Central memory CD8-positive, alpha-beta T cell (primary cell): ENCODE measurements around the gene NRSN1.

Experiments used
- ATAC-seq: fragments of 150-1000 bp; cut with Tn5 transposase; replicated peaks from 2 replicates; pipeline ENCODE4 v1.10.0; 2022; ENCODE audit warnings: mild to moderate bottlenecking, moderate FRiP score, moderate number of reproducible peaks; ENCODE audit not compliant: poor library complexity, severe bottlenecking; ENCODE audit errors: extremely low read depth
- DNase-seq, 2 donors: peaks; one replicate each; pipeline ENCODE4 v3.0.0; 2021; ENCODE audit warnings: low spot score in 2 of 2
- H3K27ac Mint-ChIP-seq: one replicate; pipeline ENCODE4 v1.8.0; 2022; ENCODE audit warnings: low read depth, mild to moderate bottlenecking, moderate library complexity, mixed read lengths
- H3K27me3 Mint-ChIP-seq: one replicate; pipeline ENCODE4 v1.8.0; 2022; ENCODE audit warnings: mixed read lengths
- H3K36me3 Mint-ChIP-seq: one replicate; pipeline ENCODE4 v1.8.0; 2022; ENCODE audit warnings: mild to moderate bottlenecking, moderate library complexity, mixed read lengths; ENCODE audit not compliant: insufficient read depth
- H3K4me1 Mint-ChIP-seq: one replicate; pipeline ENCODE4 v1.8.0; 2022; ENCODE audit warnings: mixed read lengths
- H3K4me3 Mint-ChIP-seq: one replicate; pipeline ENCODE4 v1.8.0; 2022; ENCODE audit warnings: mild to moderate bottlenecking, moderate library complexity, mixed read lengths
- H3K9me3 Mint-ChIP-seq: one replicate; pipeline ENCODE4 v1.8.0; 2022; ENCODE audit warnings: mixed read lengths

The NRSN1 gene, protein sequence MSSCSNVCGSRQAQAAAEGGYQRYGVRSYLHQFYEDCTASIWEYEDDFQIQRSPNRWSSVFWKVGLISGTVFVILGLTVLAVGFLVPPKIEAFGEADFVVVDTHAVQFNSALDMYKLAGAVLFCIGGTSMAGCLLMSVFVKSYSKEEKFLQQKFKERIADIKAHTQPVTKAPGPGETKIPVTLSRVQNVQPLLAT

DNA sequence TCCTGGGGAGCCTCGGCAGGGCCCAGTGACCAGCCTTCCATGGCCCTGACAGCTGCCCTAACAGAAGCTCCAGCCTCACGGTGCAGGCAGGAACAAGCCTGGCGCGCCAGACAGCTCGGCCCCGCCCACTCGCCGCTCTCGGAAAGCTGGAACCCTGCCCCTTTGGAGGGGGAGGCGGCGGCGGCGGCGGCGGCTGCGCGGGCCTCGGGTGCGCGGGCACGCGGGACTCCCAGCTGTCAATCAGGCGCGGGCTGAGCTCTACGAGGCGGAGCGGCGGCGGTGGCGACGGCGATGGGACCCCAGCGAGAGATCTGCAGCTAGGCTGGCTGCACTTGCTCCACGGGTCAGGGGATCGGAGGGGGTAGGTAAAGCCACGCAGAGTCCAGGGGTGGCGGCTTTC, at the start of gene NRSN1:
TSS of gene NRSN1 (plus strand) at position 236 of the 400 bp plus-strand sequence. CDS start 8,113 bp downstream, outside the sequence.
- ATAC-seq, result no peak
- Mint-ChIP-seq H3K4me1 (no peaks in the 10 kb centered on the region), H3K27ac (no peak within 1 kb of the TSS), H3K9me3 (peaks cover 10% of the 10 kb centered on the region), H3K36me3 (no peaks in the 10 kb centered on the region), H3K4me3 (no peak within 1 kb of the TSS), H3K27me3 (peaks cover 34% of the 10 kb centered on the region)
- no peak for DNase-seq

DNA sequence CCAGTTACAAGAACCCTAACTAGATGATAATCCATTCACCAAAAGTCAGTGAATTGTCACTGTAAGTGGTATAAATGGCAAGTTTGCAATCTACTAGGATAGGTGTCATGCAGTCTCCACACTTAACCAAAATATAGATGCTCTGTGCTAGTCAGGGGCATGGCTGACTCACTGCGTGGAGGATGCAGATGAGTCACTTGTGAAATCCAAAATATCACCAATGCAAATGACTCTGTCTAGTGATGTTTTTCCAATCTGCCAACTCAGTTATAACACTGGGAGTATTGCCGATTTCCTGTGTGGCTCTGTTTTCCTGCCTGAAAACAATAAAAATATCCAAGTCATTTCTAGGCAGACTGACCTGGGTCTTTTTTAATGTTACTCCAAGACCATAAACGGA, 47.8 kb upstream of the NRSN1 start:
- H3K4me1 Mint-ChIP-seq, result no peaks in the 10 kb centered on the region
- ATAC-seq (no peak), DNase-seq (no peak)
- H3K9me3 Mint-ChIP-seq, result peaks cover 10% of the 10 kb centered on the region
- H3K4me3 Mint-ChIP-seq, result no peak overlapping the region
- H3K36me3 Mint-ChIP-seq, result no peaks in the 10 kb centered on the region
- peaks cover 10% of the 10 kb centered on the region for H3K27me3 Mint-ChIP-seq
- H3K27ac Mint-ChIP-seq, result no peak overlapping the region

DNA sequence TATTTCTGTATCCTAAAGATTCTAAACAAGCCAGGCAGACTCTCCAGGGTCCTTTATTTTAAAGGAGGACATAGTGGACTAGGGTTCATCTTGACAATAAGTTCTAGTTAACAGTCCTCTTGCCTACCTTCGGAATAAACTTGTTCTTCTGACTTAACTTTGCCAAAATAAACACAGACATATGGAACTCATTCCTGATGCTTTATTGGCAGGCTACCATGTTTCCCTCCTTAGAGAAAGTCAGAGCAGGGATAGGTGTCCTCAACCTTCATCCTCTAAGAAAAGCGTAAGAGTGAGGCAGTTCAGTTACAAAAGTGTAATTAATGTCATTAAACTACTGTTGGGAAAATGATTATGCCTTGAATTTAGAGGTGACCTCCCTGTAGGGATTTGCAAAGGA, 46.9 kb upstream of the NRSN1 start:
- ATAC-seq, result no peak
- no peak for DNase-seq
- Mint-ChIP-seq H3K9me3 (peaks cover 9% of the 10 kb centered on the region), H3K36me3 (no peaks in the 10 kb centered on the region), H3K4me3 (no peak overlapping the region), H3K27ac (no peak overlapping the region), H3K27me3 (peaks cover 10% of the 10 kb centered on the region), H3K4me1 (no peaks in the 10 kb centered on the region)

DNA sequence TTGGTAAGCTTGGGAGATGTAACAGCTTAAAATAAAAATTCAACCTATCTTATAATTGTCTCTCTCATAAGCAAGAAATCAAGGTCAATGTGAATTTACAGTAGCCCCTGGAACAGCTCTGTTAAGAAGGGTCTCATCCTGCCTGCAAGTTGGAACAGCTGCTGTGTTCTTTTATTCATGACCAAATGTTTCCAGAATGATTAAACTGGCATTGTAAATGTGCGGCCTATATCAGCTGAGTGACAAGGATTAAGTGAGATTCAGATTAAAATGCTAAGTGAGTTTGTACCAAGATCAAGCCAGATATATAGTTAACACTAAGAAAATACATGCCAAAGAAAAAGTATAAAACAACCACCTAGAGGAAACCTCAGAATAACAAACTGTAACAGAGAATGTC, 45.3 kb upstream of the NRSN1 start:
- peaks cover 4% of the 10 kb centered on the region for H3K9me3 Mint-ChIP-seq
- DNase-seq (no peak), ATAC-seq (no peak)
- H3K4me1 Mint-ChIP-seq, result no peaks in the 10 kb centered on the region
- peaks cover 10% of the 10 kb centered on the region for H3K27me3 Mint-ChIP-seq
- H3K27ac Mint-ChIP-seq, result no peak overlapping the region
- no peak overlapping the region for H3K4me3 Mint-ChIP-seq
- H3K36me3 Mint-ChIP-seq, result no peaks in the 10 kb centered on the region

DNA sequence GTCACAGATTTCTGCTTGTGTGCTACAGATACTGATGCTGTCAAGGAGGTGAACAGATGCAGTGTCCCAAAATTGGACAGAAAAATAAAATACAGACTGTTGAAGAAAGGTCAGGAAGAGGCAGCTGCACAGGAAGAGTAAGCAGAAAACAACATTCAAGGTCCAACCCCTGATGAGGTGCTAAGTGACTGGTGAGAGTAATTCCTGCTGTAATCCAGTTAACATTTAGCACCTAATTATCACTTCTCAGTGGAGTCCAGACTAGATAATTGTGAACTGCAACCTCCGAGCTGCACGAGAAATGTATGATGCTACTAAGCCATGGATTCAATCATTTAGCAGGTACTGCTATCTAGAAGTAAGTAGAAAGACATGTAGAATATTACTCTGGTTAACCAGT, 36.3 kb upstream of the NRSN1 start:
- no peaks in the 10 kb centered on the region for H3K4me1 Mint-ChIP-seq

DNA sequence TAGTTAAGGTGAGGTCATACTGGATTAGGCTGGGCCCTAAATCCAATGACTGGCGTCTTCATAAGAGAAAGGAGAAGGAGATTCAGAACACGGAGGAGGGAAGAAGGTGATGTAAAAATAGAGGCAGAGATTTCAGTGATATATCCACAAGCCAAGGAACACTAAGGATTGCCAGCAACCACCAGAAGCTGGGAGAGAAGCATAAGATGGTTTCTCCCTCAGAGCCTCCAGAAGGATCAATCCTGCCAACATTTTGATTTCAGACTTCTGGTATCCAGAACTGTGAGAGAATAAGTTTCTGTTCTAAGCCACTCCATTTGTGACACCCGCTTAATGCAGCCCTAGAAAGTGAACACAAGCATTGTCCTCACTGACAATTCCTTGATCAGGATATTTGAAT, 33.6 kb upstream of the NRSN1 start:
- Mint-ChIP-seq H3K4me1 (no peaks in the 10 kb centered on the region), H3K9me3 (peaks cover 6% of the 10 kb centered on the region)

More for the DNA sequence above, 36.3 kb upstream of the NRSN1 start:
- ATAC-seq (no peak), DNase-seq (no peak)
- H3K36me3 Mint-ChIP-seq, result no peaks in the 10 kb centered on the region
- H3K4me3 Mint-ChIP-seq, result no peak overlapping the region
- no peak overlapping the region for H3K27ac Mint-ChIP-seq
- no peaks in the 10 kb centered on the region for H3K27me3 Mint-ChIP-seq
- H3K9me3 Mint-ChIP-seq, result peaks cover 6% of the 10 kb centered on the region

DNA sequence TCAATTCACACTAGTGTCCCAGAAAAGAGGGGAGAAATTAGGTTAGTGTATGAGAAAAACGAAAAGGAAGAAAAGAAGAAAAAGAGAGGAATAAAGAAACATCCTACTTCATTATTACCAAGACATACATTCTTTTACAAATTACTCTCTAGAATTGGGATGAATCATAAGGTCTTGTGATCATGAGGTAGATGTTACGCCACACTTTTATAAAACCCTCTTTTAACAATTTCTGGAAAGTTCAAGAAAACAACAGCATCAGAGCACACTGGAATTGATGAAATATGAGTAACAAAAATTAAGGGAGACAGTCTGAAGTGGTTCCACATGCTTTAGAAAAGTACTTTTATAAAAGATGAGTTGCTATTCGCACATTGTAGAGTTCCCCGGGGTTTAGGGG, 32.6 kb upstream of the NRSN1 start:
- ATAC-seq (no peak), DNase-seq (no peak)
- Mint-ChIP-seq H3K27me3 (no peaks in the 10 kb centered on the region), H3K27ac (no peak overlapping the region), H3K4me1 (no peaks in the 10 kb centered on the region), H3K4me3 (no peak overlapping the region), H3K36me3 (no peaks in the 10 kb centered on the region), H3K9me3 (peaks cover 6% of the 10 kb centered on the region)

More for the DNA sequence above, 33.6 kb upstream of the NRSN1 start:
- no peaks in the 10 kb centered on the region for H3K27me3 Mint-ChIP-seq
- DNase-seq (no peak), ATAC-seq (no peak)
- H3K27ac Mint-ChIP-seq, result no peak overlapping the region
- H3K4me3 Mint-ChIP-seq, result no peak overlapping the region
- no peaks in the 10 kb centered on the region for H3K36me3 Mint-ChIP-seq

DNA sequence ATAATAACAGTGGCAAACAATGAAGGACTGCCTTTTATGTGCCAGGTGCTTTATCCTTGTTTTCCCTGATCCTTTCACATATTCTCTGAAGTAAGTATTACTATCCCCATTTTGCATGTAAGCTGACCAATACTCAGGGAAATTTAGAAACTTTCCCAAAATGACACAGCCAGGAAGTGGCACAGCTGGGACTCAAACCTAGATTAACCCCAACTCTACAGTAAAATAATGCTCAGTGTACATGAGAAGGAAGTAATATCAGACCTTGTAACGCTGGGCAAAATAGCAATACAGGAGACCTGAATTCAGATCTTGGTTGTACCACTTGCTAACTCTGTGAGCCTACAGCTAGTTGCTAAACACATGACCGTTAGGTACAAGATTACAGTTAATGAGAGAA, 26.8 kb upstream of the NRSN1 start:
- H3K36me3 Mint-ChIP-seq, result no peaks in the 10 kb centered on the region
- no peak for ATAC-seq
- H3K4me1 Mint-ChIP-seq, result no peaks in the 10 kb centered on the region
- no peaks in the 10 kb centered on the region for H3K27me3 Mint-ChIP-seq
- no peak overlapping the region for H3K27ac Mint-ChIP-seq
- H3K4me3 Mint-ChIP-seq, result no peak overlapping the region
- H3K9me3 Mint-ChIP-seq, result no peaks in the 10 kb centered on the region
- DNase-seq, result no peak

DNA sequence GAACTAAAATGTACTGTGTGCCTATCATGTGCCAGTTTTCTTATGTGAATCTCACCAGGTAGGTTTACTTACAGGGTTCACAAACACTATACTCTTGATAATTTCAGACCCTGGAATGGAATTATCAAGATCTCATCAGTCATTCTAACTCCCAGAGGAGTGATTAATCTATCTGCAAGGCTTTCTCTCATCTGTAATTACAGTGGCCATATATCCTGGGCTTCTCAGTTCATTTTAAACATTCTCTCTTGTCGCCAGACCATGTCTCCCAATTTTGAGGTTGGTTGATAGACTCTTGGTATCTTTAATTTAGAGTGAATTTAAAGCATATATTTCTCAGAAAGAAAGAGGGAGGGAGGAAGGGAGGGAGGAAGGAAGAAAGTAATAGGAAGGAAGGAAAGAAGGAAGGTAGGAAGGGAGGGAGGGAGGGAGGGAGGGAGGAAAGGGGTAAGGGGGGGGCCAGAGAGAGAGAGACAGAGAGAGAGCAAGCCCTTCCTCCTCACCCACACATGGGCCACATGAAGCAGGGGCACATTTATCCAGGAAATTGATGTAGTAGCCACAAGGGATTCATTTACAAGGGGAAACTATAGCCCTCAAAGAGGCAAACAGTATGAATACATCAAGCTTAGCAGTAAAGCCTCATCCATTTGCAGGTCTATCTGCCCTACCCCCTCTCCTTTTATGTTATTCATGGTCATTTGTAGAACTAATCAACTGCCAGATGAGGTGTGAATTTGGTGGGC, 25.8 kb upstream of the NRSN1 start:
- Mint-ChIP-seq H3K27ac (no peak overlapping the region), H3K9me3 (no peaks in the 10 kb centered on the region), H3K36me3 (no peaks in the 10 kb centered on the region), H3K4me1 (no peaks in the 10 kb centered on the region), H3K27me3 (no peaks in the 10 kb centered on the region), H3K4me3 (no peak overlapping the region)
- DNase-seq (no peak), ATAC-seq (no peak)

DNA sequence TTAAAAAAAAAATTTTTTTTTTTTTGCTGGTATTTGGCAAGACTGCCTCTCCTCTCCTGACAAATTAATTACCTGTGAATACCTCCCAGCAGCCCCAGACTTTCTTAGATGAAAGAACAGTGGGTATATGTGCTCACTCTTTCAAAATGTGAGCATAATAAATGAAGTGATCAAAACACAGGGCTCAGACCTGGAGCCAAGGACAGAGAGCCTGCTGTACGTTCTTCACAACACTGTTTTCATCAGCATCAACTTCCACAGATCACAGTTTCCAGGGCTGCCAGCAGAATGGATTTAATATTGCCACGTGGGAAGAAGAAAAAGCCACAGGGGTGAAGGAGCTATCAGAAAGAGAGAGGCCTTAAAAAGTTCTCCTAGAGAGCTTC, 25.3 kb upstream of the NRSN1 start:
- no peak overlapping the region for H3K4me3 Mint-ChIP-seq
- DNase-seq (no peak), ATAC-seq (no peak)
- H3K36me3 Mint-ChIP-seq, result no peaks in the 10 kb centered on the region
- H3K27ac Mint-ChIP-seq, result no peak overlapping the region
- no peaks in the 10 kb centered on the region for H3K27me3 Mint-ChIP-seq
- no peaks in the 10 kb centered on the region for H3K9me3 Mint-ChIP-seq
- H3K4me1 Mint-ChIP-seq, result no peaks in the 10 kb centered on the region

DNA sequence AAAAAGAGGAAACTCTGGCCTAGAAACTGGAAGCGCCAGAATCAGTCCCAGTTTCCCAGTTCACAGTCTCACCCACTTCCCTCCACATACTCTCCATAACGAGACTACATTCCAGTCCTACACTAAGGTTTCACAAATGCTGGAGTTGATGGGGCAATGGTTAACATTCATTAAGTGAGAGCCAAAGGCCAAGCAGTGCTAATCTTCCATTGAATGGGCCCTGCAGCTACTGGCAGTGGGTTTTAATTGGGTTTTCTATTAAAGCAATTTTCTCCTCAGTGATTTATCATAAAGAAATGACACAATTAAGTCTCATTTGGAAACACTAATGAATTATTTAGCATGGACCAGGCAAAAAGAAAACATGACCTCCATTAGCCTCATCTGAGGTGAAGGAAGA, 20.8 kb upstream of the NRSN1 start:
- Mint-ChIP-seq H3K36me3 (peaks cover 2% of the 10 kb centered on the region), H3K9me3 (peaks cover 14% of the 10 kb centered on the region), H3K4me1 (no peaks in the 10 kb centered on the region), H3K27ac (no peak overlapping the region), H3K4me3 (no peak overlapping the region), H3K27me3 (peaks cover 15% of the 10 kb centered on the region)
- DNase-seq (no peak), ATAC-seq (no peak)

DNA sequence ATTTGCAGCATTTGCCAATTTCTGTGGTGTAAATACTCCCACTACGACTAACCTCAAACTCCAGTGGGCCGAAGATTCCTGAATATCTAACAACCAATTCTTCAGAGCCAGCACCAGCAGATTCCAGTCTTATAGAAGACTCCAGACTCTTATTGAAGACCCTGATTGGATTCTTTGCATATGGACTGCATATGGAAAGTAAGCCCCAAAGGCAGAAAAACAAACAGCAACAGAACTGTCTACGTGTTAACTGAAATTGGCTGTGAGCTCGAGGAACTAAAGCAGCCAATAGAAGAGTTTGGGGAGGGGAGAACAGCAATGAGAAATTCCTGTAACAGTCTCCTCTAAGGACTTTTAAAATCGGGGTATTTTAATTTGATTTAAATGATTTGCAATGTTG, 19.7 kb upstream of the NRSN1 start:
- peaks cover 15% of the 10 kb centered on the region for H3K9me3 Mint-ChIP-seq
- H3K4me3 Mint-ChIP-seq, result no peak overlapping the region
- H3K4me1 Mint-ChIP-seq, result no peaks in the 10 kb centered on the region
- no peak overlapping the region for H3K27ac Mint-ChIP-seq
- DNase-seq (no peak), ATAC-seq (no peak)
- H3K36me3 Mint-ChIP-seq, result peaks cover 2% of the 10 kb centered on the region
- H3K27me3 Mint-ChIP-seq, result peaks cover 15% of the 10 kb centered on the region

DNA sequence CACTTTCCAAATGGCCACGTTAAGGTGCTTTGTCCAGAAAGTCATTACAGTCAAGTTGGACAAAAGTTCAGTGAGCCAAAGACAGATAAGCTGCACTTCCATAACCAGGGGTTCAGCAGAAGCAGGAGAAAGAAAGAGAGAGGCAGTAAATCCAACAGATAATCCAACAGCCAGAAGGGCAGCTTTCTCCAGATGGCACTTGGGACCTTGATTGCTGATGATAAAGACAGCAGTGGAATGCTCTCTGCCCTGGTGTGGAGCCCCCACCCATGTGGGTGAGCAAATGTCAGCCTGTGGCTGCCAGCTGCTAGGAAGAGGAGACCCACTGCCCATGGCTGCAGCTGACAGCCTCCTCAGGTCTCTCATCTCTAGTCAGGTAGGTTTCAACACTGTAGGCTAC, 18.7 kb upstream of the NRSN1 start:
- no peaks in the 10 kb centered on the region for H3K4me1 Mint-ChIP-seq
- peaks cover 15% of the 10 kb centered on the region for H3K27me3 Mint-ChIP-seq
- peaks cover 15% of the 10 kb centered on the region for H3K9me3 Mint-ChIP-seq
- ATAC-seq (no peak), DNase-seq (no peak)
- H3K27ac Mint-ChIP-seq, result no peak overlapping the region
- no peak overlapping the region for H3K4me3 Mint-ChIP-seq
- H3K36me3 Mint-ChIP-seq, result peaks cover 2% of the 10 kb centered on the region
